ENCODE data around the gene ADGRD2.

The ADGRD2 gene

GRCh38 chr9:124479947-124480620 is 29.8 kb downstream of the ADGRD2 start:
- no peak for DNase-seq

- peak; percentile 48 to 58 for DNase-seq
Observed at GRCh38 chr9:124480621-124480981, 30.4 kb downstream of the ADGRD2 start.

GRCh38 chr9:124481115-124481514 is 30.9 kb downstream of the ADGRD2 start:
- DNase-seq = no peak

GRCh38 chr9:124482431-124483031 is 32.3 kb downstream of the ADGRD2 start:
- DNase-seq = no peak

- no peak for DNase-seq
Observed at GRCh38 chr9:124483481-124483880, 33.2 kb downstream of the ADGRD2 start.

GRCh38 chr9:124485201-124485600 is 35.0 kb downstream of the ADGRD2 start:
- no peak for DNase-seq

DNA sequence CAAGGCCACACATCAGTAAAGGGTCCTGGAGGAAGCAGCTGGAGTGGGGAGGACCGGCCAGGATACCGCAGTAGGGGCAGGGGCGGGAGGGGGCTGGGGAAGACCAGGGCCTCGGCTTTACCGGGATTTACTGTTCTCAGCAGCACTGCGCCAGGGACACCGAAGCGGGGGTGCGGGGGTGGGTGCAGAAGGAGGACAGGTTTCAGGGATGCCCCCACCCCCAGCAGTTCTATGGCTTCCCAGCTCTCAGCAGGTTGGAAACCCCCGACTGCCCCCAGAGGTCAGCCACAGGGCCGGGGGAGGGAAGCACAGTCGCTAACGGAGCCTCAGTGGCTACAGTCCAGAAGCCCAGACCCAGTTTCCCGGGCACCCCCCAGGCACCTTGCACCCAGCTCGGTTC is 35.7 kb downstream of the ADGRD2 start:
- no peak for DNase-seq

GRCh38 chr9:124486778-124487259 is 36.6 kb downstream of the ADGRD2 start:
- no peak for DNase-seq

GRCh38 chr9:124487260-124488182 is 37.3 kb downstream of the ADGRD2 start:
- no peak for DNase-seq

DNA sequence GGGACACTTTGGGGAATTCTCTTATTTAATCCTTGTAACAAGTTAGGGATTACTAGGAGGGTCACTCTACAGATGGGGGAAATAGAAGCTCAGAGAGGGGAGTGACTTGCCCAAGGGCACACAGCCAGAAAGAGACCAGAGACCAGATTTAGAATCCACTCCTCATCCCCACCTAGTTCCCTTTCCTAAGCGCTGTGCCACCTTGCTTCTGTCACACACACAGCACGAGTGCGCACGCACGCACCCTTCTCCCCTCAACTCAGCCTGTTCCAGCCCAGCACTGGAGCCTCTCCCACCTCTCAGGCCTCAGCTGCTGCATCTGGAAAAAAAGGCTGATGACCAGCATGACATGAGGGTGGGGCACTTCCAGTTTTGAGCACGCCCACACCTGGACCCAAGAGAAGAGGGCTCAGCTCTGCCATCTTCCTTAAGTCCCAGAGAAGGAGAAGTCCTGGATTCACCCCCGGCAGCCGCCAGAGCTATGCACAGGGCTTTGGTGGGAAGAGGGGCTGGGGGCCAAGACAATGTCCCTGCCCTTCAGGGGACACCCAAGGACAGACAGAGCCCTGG is 38.5 kb downstream of the ADGRD2 start:
- DNase-seq = no peak

DNA sequence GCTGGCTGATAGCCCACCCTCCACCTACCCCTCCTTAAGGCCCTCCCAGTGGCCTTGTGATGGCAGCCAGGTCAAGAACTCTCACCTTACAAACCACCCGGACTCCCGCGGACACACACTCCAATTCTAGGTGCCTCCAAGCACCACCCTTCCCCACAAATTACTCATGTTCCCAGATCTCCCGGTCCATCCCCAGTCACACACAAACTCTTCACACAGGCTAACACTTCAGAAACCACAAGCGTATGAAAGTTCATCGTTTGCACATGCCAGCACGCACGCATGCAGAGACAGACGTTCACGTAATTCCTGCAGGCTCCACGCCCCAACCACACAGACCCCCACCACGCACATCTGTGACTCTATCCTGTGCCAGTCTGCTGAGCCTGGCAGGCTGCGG is 39.0 kb downstream of the ADGRD2 start:
- DNase-seq = no peak

- no peak for DNase-seq
Observed at GRCh38 chr9:124490004-124490403, 39.8 kb downstream of the ADGRD2 start.

DNA sequence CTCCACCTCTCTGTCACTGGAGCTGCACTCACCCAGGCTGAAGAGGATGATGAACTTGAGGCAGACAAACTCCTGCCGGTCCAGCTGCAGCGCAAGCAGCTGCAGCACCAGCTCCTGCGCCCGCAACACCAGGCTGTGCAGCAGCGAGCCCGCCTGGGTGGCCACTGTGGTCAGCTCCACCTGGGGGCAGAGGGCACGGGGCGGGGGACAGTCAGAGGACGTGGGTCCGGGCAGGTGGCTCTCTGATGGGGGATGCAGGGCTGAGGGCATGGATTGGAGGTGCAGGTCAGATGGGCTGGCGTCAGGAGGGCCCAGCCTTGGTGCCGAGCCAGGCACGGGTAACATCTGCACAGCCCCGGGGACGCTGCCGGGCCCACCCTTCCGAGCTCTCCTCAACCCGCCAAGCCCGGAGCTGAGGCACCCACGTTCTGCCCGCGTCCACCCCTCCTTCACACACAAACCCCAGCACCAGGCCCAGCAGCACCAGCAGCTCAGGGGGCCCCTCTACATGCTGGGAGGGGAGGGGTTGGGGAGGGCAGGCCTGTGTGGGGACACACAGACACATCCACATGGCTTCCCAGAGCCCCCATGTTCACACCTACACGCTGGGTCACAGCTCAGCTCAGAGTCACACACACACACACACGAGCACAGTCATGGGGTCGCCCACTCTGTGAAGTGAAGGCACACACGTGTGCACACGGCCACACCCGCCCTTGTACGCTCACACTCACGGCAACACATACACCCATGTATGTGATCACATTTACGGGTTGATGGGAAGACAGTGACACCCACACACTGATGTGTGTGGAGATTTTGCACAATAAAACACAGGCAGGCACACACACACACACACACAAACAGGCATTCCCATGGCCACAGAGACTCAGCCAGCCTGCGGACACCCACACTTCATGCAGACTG is 41.1 kb downstream of the ADGRD2 start:
- no peak for DNase-seq

- DNase-seq = no peak
Observed at GRCh38 chr9:124492818-124493217, 42.6 kb downstream of the ADGRD2 start.

DNA sequence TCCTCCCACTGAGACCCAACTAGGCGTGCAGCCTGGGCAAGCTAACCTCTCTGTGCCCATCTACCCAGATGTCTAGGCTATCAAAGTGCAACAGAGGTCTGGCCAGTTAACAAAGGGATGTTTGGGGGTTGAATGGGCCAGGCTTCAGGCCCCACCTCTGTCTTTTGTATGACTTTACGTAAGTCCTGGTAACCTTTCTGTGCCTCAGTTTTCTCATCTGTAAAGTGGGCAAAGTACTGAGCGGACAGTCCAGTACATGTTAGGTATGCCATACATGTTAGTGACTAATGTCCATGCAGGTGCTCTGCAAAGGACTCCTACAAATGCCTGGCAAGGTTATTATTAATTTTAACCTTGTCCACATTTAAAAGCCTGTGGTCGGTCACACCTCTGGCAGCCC is 43.0 kb downstream of the ADGRD2 start:
- DNase-seq = no peak

DNA sequence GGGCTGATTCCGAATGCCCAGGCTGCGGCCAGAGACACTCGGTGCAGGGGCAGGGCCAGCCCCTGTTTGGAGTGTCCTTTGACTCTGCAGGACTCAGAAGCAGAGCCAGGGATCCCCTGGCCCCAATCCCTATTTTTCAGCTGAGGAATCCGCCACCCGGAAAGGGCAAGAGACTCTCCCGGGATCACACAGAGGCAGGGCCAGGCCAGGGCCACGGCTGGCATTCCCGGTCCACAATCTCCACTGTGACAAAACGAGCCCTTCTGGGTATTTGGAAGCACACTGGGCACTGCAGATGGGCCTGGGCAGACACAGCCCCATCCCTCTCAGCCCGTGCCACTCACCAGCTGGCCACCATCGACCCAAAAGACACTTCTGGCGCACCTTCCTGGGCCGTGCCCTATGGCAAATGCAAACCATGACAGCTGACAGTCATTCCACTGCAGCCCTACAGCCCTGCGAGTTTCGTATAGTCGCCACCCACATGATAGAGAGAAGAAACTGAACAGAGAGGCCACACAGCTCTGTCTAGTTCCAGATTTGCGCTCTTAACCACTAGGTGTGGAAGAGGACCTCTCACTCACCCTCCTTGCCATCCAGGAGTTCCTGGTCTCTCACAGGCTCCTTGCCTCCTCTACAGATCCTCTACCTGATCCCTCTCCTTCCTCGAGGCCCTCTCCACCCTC is 43.7 kb downstream of the ADGRD2 start:
- DNase-seq = no peak

DNA sequence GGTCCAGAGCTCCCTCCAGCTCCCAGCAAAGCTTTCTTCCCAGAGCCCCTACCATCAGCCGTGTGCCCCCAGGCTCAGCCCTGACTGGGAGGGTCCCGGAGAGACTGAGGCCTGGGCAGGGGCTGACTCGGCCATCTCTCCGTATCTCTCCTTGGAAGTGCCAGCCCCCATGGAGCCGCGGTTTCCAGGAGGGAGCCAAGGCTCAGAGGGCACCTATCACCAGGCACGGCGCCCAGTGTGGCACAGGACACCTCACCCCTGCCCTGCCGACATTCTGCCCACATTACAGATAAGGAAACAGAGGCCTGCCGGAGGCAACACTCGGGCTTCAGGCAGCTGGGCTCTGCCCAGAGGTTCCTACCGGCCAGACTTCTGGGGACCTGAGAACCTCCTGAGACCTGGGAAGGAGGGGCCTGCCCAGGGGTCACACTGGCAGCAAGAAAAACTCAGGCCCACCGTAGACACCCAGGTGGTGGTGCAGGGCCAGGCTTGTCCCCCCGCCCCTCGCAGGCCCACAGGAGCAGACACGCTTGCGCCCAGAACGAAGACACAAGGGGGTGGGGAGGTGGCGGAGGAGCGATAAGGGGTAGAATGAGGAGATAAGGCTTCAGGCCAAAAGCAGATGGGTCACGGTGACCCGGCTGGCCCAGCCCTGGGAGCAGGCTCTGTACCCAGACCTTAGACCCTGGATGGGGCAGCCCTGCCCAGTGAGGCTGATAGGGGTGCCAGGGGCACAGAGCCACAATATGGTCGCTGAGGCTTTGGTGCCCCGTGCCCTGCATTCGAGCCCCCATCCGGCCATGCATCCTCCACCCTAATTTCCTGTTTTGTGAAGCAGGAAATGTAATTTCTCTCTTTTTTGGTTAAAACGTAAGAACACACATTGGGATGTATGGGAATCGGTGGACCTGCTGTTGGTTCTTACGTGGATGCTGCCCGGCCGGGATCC is 45.1 kb downstream of the ADGRD2 start:
- DNase-seq = no peak

DNA sequence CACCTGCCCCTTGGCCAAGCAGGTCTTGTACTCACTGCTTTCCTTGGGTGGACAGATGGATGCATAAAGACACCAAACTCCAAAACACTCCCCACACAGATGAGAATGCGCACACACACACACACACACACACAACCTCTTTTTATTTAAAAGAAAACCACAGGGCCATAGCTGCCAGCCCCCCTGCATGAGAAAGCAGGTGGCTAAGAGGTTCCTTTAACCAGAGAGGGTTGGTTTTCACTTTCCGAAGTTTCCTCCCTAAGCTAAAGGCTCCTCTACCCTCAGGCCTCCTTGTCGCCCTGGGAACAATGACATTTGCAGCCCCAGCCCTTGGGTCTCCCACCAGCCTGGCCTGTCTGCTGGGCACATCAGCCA is 45.8 kb downstream of the ADGRD2 start:
- DNase-seq = no peak

- DNase-seq = no peak
Observed at GRCh38 chr9:124496463-124496862, 46.2 kb downstream of the ADGRD2 start.

GRCh38 chr9:124497441-124497840 is 47.2 kb downstream of the ADGRD2 start:
- DNase-seq = no peak

GRCh38 chr9:124498040-124498439 is 47.8 kb downstream of the ADGRD2 start:
- DNase-seq = no peak
